AG04450 (cell line): ENCODE results near the gene CD72. TPM values are rescaled to one million over a fixed set of nuclear protein-coding genes. Genes with fewer than 3 reads are reported as not detected.
A peak's percentile ranks its signal among the peaks of the same experiment; 100 is the strongest.

Experiments used
- CTCF ChIA-PET: fragments of 300-600, 350-600 bp; formaldehyde crosslinking; extraction: SDS; loops from one replicate; lab custom pipeline; 2022; ENCODE audit warnings: antibody characterized with exemption, inconsistent platforms; lab: Charles Lee
- POLR2A ChIA-PET: fragments of 350-600 bp; formaldehyde crosslinking; extraction: SDS; loops from one replicate; lab custom pipeline; 2021; ENCODE audit warnings: antibody characterized with exemption, inconsistent platforms; lab: Yijun Ruan, JAX
- DNase-seq: peaks from one replicate; pipeline ENCODE4 v3.0.0-alpha.2; 2011; ENCODE audit warnings: low read depth, low spot score
- H3K27ac ChIP-seq: one replicate; pipeline ENCODE4 v1.5.1; 2012; ENCODE audit warnings: low read depth, low read length, control low read depth
- H3K27me3 ChIP-seq: one replicate; pipeline ENCODE4 v1.6.0; 2012; ENCODE audit warnings: low read length; ENCODE audit not compliant: control insufficient read depth, insufficient read depth
- H3K4me3 ChIP-seq: 2 replicates; pipeline ENCODE4 v1.5.1; 2011; ENCODE audit warnings: mild to moderate bottlenecking, low read depth, low read length, control low read depth
- H3K9me3 ChIP-seq: 2 replicates; pipeline ENCODE4 v1.5.1; 2012; ENCODE audit warnings: low read length; ENCODE audit not compliant: control insufficient read depth, insufficient read depth
- CTCF ChIP-seq: IDR thresholded peaks from 2 replicates; pipeline ENCODE4 v1.5.1; 2011; ENCODE audit warnings: low read depth, low read length, control low read depth, inconsistent platforms
- polyA plus RNA-seq: library from polyadenylated mRNA; depleted of rRNA; stranded (reverse); fragments of >200 nt; gene quantifications from 2 replicates; pipeline ENCODE4 v1.2.3, GENCODE V29; 2011

Gene CD72
- polyA plus RNA-seq, 1 experiment = 0.86 TPM

DNA sequence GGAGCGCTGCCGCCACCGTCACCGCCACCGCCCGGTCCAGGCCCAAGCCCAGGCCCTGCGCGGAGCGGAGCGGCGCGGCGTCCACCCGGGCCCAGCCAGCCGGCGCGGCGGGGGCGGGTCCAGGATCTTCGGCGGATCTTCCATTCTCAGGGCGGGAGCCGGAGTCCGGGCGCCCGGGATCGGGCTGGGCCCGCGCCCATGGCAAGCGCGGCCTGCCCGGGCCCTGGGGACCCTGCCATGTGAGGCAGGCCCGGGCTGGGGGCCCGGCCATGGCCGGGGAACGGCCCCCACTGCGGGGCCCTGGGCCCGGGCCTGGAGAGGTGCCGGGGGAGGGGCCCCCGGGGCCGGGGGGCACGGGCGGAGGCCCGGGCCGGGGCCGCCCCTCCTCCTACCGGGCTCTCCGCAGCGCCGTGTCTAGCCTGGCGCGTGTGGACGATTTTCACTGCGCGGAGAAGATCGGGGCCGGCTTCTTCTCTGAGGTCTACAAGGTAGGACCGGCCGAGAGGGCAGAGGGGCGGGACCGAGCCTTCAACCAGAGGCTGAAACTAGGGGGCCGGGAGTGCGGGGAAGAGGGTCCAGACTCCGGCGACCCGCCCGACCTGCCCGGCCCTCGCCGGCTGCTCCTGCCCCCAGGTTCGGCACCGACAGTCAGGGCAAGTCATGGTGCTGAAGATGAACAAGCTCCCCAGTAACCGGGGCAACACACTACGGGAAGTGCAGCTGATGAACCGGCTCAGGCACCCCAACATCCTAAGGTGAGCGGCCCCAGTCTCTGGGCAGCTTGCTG is 12.7 kb downstream of the CD72 start:
- no peak for DNase-seq
- ChIA-PET POLR2A (no interaction called here), CTCF (interaction anchor here (2.2 kb wide), 1 partner anchor 41 kb away, joined by 18 read pairs; no protein-coding TSS in a partner anchor)
- Histone ChIP-seq H3K27me3 (no peaks in the 10 kb centered on the region), H3K27ac (peak overlapping the region; percentile 2), H3K9me3 (no peaks in the 10 kb centered on the region; the same call in 1 of the 2 replicates), H3K4me3 (peak overlapping the region; percentile 77)
- no peak for TF ChIP-seq CTCF

GRCh38 chr9:35604578-35605350 is 13.4 kb downstream of the CD72 start, which contains the start of gene TESK1:
TESK1 (plus strand) TSS chr9:35605262; CDS start chr9:35605620, 358 bp downstream.
- no peak for TF ChIP-seq CTCF
- ChIA-PET POLR2A (no interaction called here), CTCF (interaction anchor here (0.6 to 2.2 kb wide), 6 partner anchors 9 to 594 kb away, joined by 3 to 18 read pairs (median 3); no protein-coding TSS in a partner anchor)
- no peak for DNase-seq
- Histone ChIP-seq H3K4me3 (peak within 1 kb of the TSS; percentile 77), H3K27ac (peak within 1 kb of the TSS; percentile 90), H3K9me3 (no peaks in the 10 kb centered on the region; the same call in 1 of the 2 replicates), H3K27me3 (no peaks in the 10 kb centered on the region)

DNA sequence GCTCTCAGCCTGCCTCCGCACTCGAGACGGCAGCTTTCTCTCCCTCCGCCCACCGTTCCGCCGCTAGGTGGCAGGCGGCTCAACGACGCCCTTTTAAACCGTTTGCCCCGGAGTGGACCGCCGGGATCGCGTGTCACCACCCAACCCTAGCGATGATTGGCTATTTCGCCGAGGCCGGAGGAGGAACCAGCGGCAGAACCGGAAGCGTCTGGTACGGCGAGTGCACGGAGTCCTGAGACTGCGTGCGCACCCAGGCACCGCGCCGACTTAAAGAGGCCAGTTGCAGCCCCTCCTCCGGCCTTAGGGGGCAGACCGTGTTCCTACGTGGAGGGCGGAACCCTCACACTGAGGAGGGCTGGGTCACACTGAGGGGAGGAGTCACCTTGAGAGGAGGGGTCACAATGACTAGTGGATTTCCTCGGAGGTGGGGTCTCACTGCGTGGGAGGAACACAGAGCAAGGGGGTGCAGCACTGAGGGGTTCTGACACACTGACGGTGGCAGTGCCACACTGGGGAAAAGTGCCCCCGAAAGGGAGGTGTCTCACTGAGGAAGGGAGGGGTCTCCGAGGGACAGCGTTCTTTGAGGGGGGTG is 14.1 kb downstream of the CD72 start:
- H3K4me3 ChIP-seq = peak overlapping the region; percentile 77
- TF ChIP-seq CTCF = peak; percentile 86
- peak; percentile 99 for DNase-seq
- POLR2A ChIA-PET = interaction anchor here (0.9 to 1.1 kb wide), 5 partner anchors 43 to 124 kb away, joined by 3 to 9 read pairs (median 4); partner anchors contain the start of genes CCDC107, RMRP and TPM2
- H3K27ac ChIP-seq = peak overlapping the region; percentile 98
- H3K27me3 ChIP-seq = no peaks in the 10 kb centered on the region
- CTCF ChIA-PET = interaction anchor here (0.5 to 2.2 kb wide), 49 partner anchors 9 to 492 kb away, joined by 3 to 18 read pairs (median 4); partner anchors contain the start of genes ARHGEF39, CCDC107, RMRP and RUSC2
- H3K9me3 ChIP-seq = no peaks in the 10 kb centered on the region

DNA sequence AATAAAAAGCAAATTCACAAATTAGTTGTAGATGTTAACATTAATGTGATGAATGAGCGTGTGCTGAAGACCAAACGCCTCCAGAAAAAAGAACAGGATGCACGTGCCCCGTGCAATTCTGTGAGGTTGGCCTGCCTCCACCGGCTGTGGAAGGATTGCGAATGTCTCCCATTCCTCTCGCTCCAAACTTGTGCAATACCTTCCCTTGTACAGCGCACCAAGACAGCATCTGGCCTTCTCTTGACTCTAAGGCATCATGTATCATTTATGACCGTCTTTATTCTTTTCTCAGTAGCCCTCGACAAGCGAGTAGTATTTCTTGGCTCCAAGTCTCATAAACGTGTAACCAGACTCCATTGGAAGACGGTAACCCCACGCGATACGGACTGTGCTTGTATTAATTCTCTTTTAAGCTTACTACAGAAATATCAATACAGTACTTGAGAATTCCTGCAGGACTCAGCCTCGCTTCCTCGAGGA is 14.7 kb downstream of the CD72 start:
- CTCF ChIA-PET = interaction anchor here (0.5 to 2.2 kb wide), 51 partner anchors 8 to 491 kb away, joined by 3 to 18 read pairs (median 4); partner anchors contain the start of genes ARHGEF39, CCDC107, RMRP and RUSC2
- peak overlapping the region; percentile 58 for H3K4me3 ChIP-seq
- TF ChIP-seq CTCF = no peak
- no peaks in the 10 kb centered on the region for H3K27me3 ChIP-seq
- no peaks in the 10 kb centered on the region; the same call in 1 of the 2 replicates for H3K9me3 ChIP-seq
- H3K27ac ChIP-seq = peak overlapping the region; percentile 98
- POLR2A ChIA-PET = interaction anchor here (0.9 to 1.1 kb wide), 5 partner anchors 44 to 125 kb away, joined by 3 to 9 read pairs (median 4); partner anchors contain the start of genes CCDC107, RMRP and TPM2
- DNase-seq = peak; percentile 72
